A549 (cell line): Measurements from ENCODE around the gene RBM26. TPM values are rescaled to one million over a fixed set of nuclear protein-coding genes. Genes with fewer than 3 reads are reported as not detected.

Experiments
- ATAC-seq, 2 experiments: fragments of 200-7000 bp in 1 of 2; fragments of >200 bp in 1 of 2; cut with Nextera tagmentation in 1 of 2; cut with Tn5 transposase in 1 of 2; 3 replicates each; pipeline versions ENCODE4 v1.8.0 to v1.9.1; 2018 to 2020; ENCODE audit warnings: mild to moderate bottlenecking in 1 of 2, moderate library complexity in 1 of 2
- CTCF ChIA-PET: fragments of 300-600 bp; sonication (Branson Sonifier 250); formaldehyde crosslinking; extraction: SDS; loops from one replicate; lab custom pipeline; 2021; ENCODE audit warnings: antibody characterized with exemption, inconsistent platforms; lab: Yijun Ruan, JAX
- POLR2A ChIA-PET: fragments of 350-600 bp; formaldehyde crosslinking; extraction: SDS; loops from one replicate; lab custom pipeline; 2021; ENCODE audit warnings: antibody characterized with exemption, inconsistent platforms; lab: Yijun Ruan, JAX
- DNase-seq, 2 experiments: peaks; one replicate each; pipeline versions ENCODE4 v3.0.0 to v3.0.0-alpha.2; 2011 to 2016; ENCODE audit warnings: low read depth in 1 of 2, low spot score in 1 of 2
- FAIRE-seq: peaks from 2 replicates; lab custom pipeline; 2011; peaks lifted over from hg19 to GRCh38; lab: Jason Lieb, UNC
- H3K27ac ChIP-seq, 2 experiments: fragments of >200 bp; sonication (Bioruptor Twin); formaldehyde crosslinking; 3 replicates each; pipeline ENCODE4 v1.5.1; 2016 to 2017
- H3K4me1 ChIP-seq: fragments of >200 bp; sonication (Bioruptor Twin); formaldehyde crosslinking; 3 replicates; pipeline ENCODE4 v1.6.1; 2016
- H3K4me2 ChIP-seq: fragments of >200 bp; sonication (Bioruptor Twin); formaldehyde crosslinking; 3 replicates; pipeline ENCODE4 v1.6.1; 2016
- H3K4me3 ChIP-seq: fragments of >200 bp; sonication (Bioruptor Twin); formaldehyde crosslinking; 3 replicates; pipeline ENCODE4 v1.5.1; 2016
- H3K9me3 ChIP-seq: fragments of >200 bp; sonication (Bioruptor Twin); formaldehyde crosslinking; 3 replicates; pipeline ENCODE4 v1.6.1; 2016
- CHD2 ChIP-seq: fragments of 150-350 bp; IDR thresholded peaks from 2 replicates; pipeline ENCODE4 v1.6.1; 2014; ENCODE audit warnings: low read length; ENCODE audit not compliant: partially characterized antibody
- E2F6 ChIP-seq: IDR thresholded peaks from 2 replicates; pipeline ENCODE4 v1.6.1; 2012; ENCODE audit warnings: low read depth, borderline replicate concordance
- ELK1 ChIP-seq: fragments of 150-350 bp; IDR thresholded peaks from 2 replicates; pipeline ENCODE4 v1.6.1; 2014; ENCODE audit warnings: low read depth, mild to moderate bottlenecking, low read length
- FOSB ChIP-seq: fragments of 250-450 bp; sonication (Bioruptor Pico); IDR thresholded peaks from 2 replicates; pipeline ENCODE4 v1.5.0; 2020; ENCODE audit warnings: mild to moderate bottlenecking, moderate library complexity
- HDAC2 ChIP-seq: fragments of 200-600 bp; sonication (generic); IDR thresholded peaks from 2 replicates; pipeline ENCODE4 v1.6.1; 2016
- HEYL ChIP-seq: fragments of 250-450 bp; sonication (Bioruptor Pico); IDR thresholded peaks from 2 replicates; pipeline ENCODE4 v1.8.0; 2021; ENCODE audit warnings: mild to moderate bottlenecking, moderate library complexity
- HOXB13 ChIP-seq: fragments of 250-450 bp; sonication (Bioruptor Pico); IDR thresholded peaks from 2 replicates; pipeline ENCODE4 v1.5.0; 2020; ENCODE audit warnings: low read depth, mild to moderate bottlenecking, moderate library complexity
- HOXB5 ChIP-seq: fragments of 250-450 bp; sonication (Bioruptor Pico); IDR thresholded peaks from 2 replicates; pipeline ENCODE4 v1.5.0; 2020; ENCODE audit warnings: mild to moderate bottlenecking, moderate library complexity
- KDM1A ChIP-seq: fragments of 200-600 bp; sonication (generic); IDR thresholded peaks from 2 replicates; pipeline ENCODE4 v1.6.1; 2016; ENCODE audit warnings: low read depth, mild to moderate bottlenecking
- MAX ChIP-seq: IDR thresholded peaks from 2 replicates; pipeline ENCODE4 v1.6.1; 2012
- NR3C1 ChIP-seq: fragments of >200 bp; sonication (Bioruptor Twin); formaldehyde crosslinking; IDR thresholded peaks from 3 replicates; pipeline ENCODE4 v1.6.1; 2017
- PBX3 ChIP-seq: IDR thresholded peaks from 2 replicates; pipeline ENCODE4 v1.6.1; 2012
- PHF8 ChIP-seq: fragments of 200-600 bp; sonication (generic); IDR thresholded peaks from 2 replicates; pipeline ENCODE4 v1.6.1; 2016; ENCODE audit warnings: low read depth, mild to moderate bottlenecking, antibody characterized with exemption, moderate library complexity, borderline replicate concordance
- POLR2AphosphoS2 ChIP-seq: conservative IDR thresholded peaks from 2 replicates; pipeline ENCODE4 v1.6.1; 2012; ENCODE audit warnings: low read length, improper control_type of control experiment, inconsistent platforms
- RAD21 ChIP-seq, 2 experiments: fragments of >200 bp in 1 of 2; sonication (Bioruptor Twin) in 1 of 2; formaldehyde crosslinking in 1 of 2; IDR thresholded peaks in 1 of 2; conservative IDR thresholded peaks in 1 of 2; 2 replicates in 1 of 2; 3 replicates in 1 of 2; pipeline ENCODE4 v1.6.1; 2012 to 2018; ENCODE audit warnings: inconsistent platforms in 1 of 2
- RCOR1 ChIP-seq: fragments of 150-350 bp; IDR thresholded peaks from 2 replicates; pipeline ENCODE4 v1.6.1; 2014; ENCODE audit warnings: antibody characterized with exemption, low read length, low read depth
- RNF2 ChIP-seq: fragments of 200-600 bp; sonication (generic); IDR thresholded peaks from 2 replicates; pipeline ENCODE4 v1.6.1; 2016; ENCODE audit warnings: low read depth, mild to moderate bottlenecking, antibody characterized with exemption, moderate library complexity, borderline replicate concordance
- SREBF2 ChIP-seq: fragments of 450-650 bp; IDR thresholded peaks from 2 replicates; pipeline ENCODE4 v1.6.1; 2014; ENCODE audit warnings: mild to moderate bottlenecking, moderate library complexity
- USF2 ChIP-seq: fragments of 450-650 bp; IDR thresholded peaks from 2 replicates; pipeline ENCODE4 v1.6.1; 2014; ENCODE audit warnings: antibody characterized with exemption
- WGBS: methylation state at CpG from one replicate; pipeline ENCODE4 v1.1.6; 2017; ENCODE audit errors: missing lambda C conversion rate; 5-methylcytosine and 5-hydroxymethylcytosine counted together
- polyA plus RNA-seq, 4 experiments: library from polyadenylated mRNA; depleted of rRNA in 3 of 4; stranded (reverse); fragments of >200 nt; fragmentation: RNase III in 1 of 4; extraction: RNeasy Plus Mini Kit Qiagen cat#74134 plus additional on column Dnase treatment in 1 of 4; gene quantifications; 2 replicates in 3 of 4; 3 replicates in 1 of 4; pipeline ENCODE4 v1.2.3, GENCODE V29; 2011 to 2017

The RBM26 gene
- polyA plus RNA-seq, 2 of the 4 experiments (the other 2 are of a cell fraction), result 29.5 to 29.7 TPM

GRCh38 chr13:79442706-79443105 lies 36.7 kb upstream of the RBM26 start:
- peaks cover 13% of the 10 kb centered on the region; the same call in 2 of the 3 replicates for H3K4me1 ChIP-seq
- ChIA-PET POLR2A (no interaction called here), CTCF (interaction anchor here (0.6 kb wide), 1 partner anchor 100 kb away, joined by 4 read pairs; no protein-coding TSS in a partner anchor)
- DNase-seq (no peak), FAIRE-seq (no peak), ATAC-seq (no peak)
- TF ChIP-seq USF2, result no peak
- TF ChIP-seq SREBF2, result no peak
- H3K4me3 ChIP-seq, result no peak overlapping the region
- WGBS, result 90% methylated on average over 3 of the region's 3 CpGs
- no peak overlapping the region for H3K4me2 ChIP-seq
- H3K27ac ChIP-seq, result no peak overlapping the region
- H3K9me3 ChIP-seq, result no peaks in the 10 kb centered on the region

GRCh38 chr13:79442221-79442620 lies 36.2 kb upstream of the RBM26 start:
- no peaks in the 10 kb centered on the region for H3K9me3 ChIP-seq
- ChIA-PET POLR2A (no interaction called here), CTCF (interaction anchor here (0.6 kb wide), 1 partner anchor 100 kb away, joined by 4 read pairs; no protein-coding TSS in a partner anchor)
- H3K4me2 ChIP-seq, result peak overlapping the region; percentile 43; the same call in 2 of the 3 replicates
- no peak for DNase-seq
- H3K27ac ChIP-seq, result peak overlapping the region in 1 of 2 experiments; percentile 41; a peak in 2 of 6 replicates
- no peak overlapping the region for H3K4me3 ChIP-seq
- no peak for FAIRE-seq
- peaks cover 13% of the 10 kb centered on the region; the same call in 2 of the 3 replicates for H3K4me1 ChIP-seq
- WGBS, result 65% methylated on average over 1 of the region's 1 CpG
- no peak for TF ChIP-seq SREBF2
- no peak for TF ChIP-seq FOSB
- TF ChIP-seq HEYL (CRISPR knock-in tag), result no peak
- no peak for TF ChIP-seq NR3C1
- no peak for TF ChIP-seq ELK1
- no peak for TF ChIP-seq MAX
- TF ChIP-seq POLR2AphosphoS2, result no peak
- no peak for TF ChIP-seq RCOR1
- no peak for TF ChIP-seq HOXB13 (CRISPR knock-in tag)
- TF ChIP-seq E2F6, result no peak
- TF ChIP-seq HDAC2, result no peak
- TF ChIP-seq CHD2, result no peak
- TF ChIP-seq PBX3, result no peak
- TF ChIP-seq HOXB5 (CRISPR knock-in tag), result no peak
- TF ChIP-seq USF2, result no peak
- no peak for TF ChIP-seq KDM1A
- no peak for TF ChIP-seq PHF8
- ATAC-seq, result no peak

GRCh38 chr13:79440958-79441528 lies 35.0 kb upstream of the RBM26 start:
- Histone ChIP-seq H3K27ac (no peak overlapping the region), H3K4me3 (no peak overlapping the region), H3K9me3 (no peaks in the 10 kb centered on the region), H3K4me1 (peaks cover 13% of the 10 kb centered on the region; the same call in 2 of the 3 replicates), H3K4me2 (peak overlapping the region; percentile 43)
- DNase-seq, result no peak
- TF ChIP-seq HEYL (CRISPR knock-in tag) (no peak), RNF2 (no peak), RAD21 (conservative IDR thresholded peaks at IDR 0.05 in 1 of 2, IDR thresholded peaks at IDR 0.05 in 1 of 2) (no peak), HOXB13 (CRISPR knock-in tag) (no peak)
- ATAC-seq, result peak in 1 of 2 experiments; percentile 54; a peak in 3 of 6 replicates
- 49% methylated on average over 5 of the region's 5 CpGs for WGBS
- CTCF ChIA-PET, result interaction anchor here (1.5 kb wide), 1 partner anchor 17 kb away, joined by 3 read pairs; no protein-coding TSS in a partner anchor
- FAIRE-seq, result no peak
- POLR2A ChIA-PET, result no interaction called here
